ENCODE measurements around the gene TPSB2.
"Not testable (repeated sequence)": the region's sequence is repeated elsewhere in the genome, so short reads cannot be mapped to it uniquely, and the experiment has no call there.

- TF ChIP-seq, protein P1, sequence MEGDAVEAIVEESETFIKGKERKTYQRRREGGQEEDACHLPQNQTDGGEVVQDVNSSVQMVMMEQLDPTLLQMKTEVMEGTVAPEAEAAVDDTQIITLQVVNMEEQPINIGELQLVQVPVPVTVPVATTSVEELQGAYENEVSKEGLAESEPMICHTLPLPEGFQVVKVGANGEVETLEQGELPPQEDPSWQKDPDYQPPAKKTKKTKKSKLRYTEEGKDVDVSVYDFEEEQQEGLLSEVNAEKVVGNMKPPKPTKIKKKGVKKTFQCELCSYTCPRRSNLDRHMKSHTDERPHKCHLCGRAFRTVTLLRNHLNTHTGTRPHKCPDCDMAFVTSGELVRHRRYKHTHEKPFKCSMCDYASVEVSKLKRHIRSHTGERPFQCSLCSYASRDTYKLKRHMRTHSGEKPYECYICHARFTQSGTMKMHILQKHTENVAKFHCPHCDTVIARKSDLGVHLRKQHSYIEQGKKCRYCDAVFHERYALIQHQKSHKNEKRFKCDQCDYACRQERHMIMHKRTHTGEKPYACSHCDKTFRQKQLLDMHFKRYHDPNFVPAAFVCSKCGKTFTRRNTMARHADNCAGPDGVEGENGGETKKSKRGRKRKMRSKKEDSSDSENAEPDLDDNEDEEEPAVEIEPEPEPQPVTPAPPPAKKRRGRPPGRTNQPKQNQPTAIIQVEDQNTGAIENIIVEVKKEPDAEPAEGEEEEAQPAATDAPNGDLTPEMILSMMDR (IDR thresholded peaks at IDR 0.05): not testable (repeated sequence)
- not testable (repeated sequence) for TF ChIP-seq POLR2A (IDR thresholded peaks at IDR 0.05)
Measured at GRCh38 chr16:1231301-1231700, 1.3 kb upstream of the TPSB2 start.

Measured in right lobe of liver (tissue), 4 donors.